T47D (cell line): ENCODE measurements around the gene MOB3B.

Source experiments
- DNase-seq, 2 experiments: peaks; one replicate each; pipeline versions ENCODE4 v3.0.0 to v3.0.0-alpha.2; 2011 to 2012; ENCODE audit warnings: low read depth in 1 of 2, low spot score in 1 of 2
- JUND ChIP-seq: IDR thresholded peaks from 2 replicates; pipeline ENCODE4 v1.6.1; 2012; ENCODE audit warnings: low read depth
- in situ Hi-C: cut with HindIII; loops from 2 replicates; pipeline ENCODE4 v1.10.0; 2016; ENCODE audit warnings: low sequenced_read_pairs, low pct_unique_long_range_greater_than_20kb

MOB3B gene

GRCh38 chr9:27440888-27441740 is 88.5 kb downstream of the MOB3B start:
- TF ChIP-seq JUND, result no peak
- in situ Hi-C loops, result no loop called here

GRCh38 chr9:27438522-27438921 is 91.1 kb downstream of the MOB3B start:
- DNase-seq, result no peak
- in situ Hi-C loops, result no loop called here
- TF ChIP-seq JUND, result no peak

More at GRCh38 chr9:27440888-27441740, 88.5 kb downstream of the MOB3B start:
- no peak for DNase-seq

GRCh38 chr9:27437652-27438373 is 91.8 kb downstream of the MOB3B start:
- no peak for DNase-seq

DNA sequence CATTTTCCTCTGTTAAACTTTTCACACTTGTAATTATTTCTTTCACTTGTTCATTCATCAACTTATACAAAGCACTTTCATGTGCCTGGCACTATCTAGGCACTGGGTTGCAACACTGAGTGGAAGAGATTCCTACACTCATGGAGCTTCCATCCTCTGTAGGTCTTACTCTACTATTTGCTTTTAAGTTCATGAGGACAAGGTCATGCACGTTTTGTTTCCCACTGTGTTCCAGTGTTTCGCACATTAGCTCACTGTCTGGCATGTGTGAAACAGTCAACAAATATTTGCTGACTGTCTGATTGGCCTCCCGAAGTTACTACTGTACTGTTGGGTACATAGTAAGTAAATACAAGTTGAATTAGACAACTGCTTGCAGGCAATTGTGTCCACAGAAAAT is 93.4 kb downstream of the MOB3B start:
- TF ChIP-seq JUND, result no peak
- DNase-seq, result peak in 1 of 2 experiments; percentile 81
- in situ Hi-C loops, result no loop called here

More at GRCh38 chr9:27437652-27438373, 91.8 kb downstream of the MOB3B start:
- no peak for TF ChIP-seq JUND
- in situ Hi-C loops, result no loop called here

DNA sequence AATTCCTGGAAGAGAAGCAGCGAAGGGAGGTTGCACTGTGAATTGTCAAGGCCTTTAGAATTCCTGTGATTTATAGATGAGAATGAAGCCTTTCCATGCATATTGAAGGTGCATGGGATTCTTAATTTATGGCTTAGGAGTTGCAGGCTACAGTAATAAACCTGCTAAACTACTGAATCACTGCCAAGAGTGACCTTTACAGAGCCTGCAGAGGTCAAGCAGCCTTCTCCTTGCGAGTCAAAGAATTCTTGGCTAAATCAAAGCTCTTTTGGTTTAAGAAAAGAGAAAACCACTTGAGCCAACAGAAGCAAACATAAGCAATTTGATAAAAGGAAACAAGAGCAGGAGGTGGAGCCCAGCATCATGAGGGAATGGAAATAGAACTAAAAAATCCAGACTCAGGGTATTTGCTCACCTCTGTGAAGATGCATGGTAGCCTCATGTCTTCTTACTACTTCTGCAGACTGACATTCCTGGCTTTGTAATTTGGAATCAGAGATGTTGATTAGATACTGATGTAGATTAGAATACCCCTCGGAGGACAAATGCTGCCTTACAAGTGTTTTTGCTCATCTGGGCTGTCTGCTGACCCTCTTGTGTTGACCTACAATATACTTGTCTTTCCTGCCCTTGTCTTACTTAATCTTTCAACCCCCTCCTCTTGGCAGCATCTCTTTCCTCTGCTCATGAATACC is 95.8 kb downstream of the MOB3B start:
- no peak for TF ChIP-seq JUND
- in situ Hi-C loops, result no loop called here
- DNase-seq, result no peak

GRCh38 chr9:27432308-27432707 is 97.3 kb downstream of the MOB3B start:
- in situ Hi-C loops, result no loop called here
- no peak for TF ChIP-seq JUND
- DNase-seq, result no peak

GRCh38 chr9:27431543-27432147 is 98.0 kb downstream of the MOB3B start:
- no peak for DNase-seq
- no peak for TF ChIP-seq JUND
- in situ Hi-C loops, result no loop called here

DNA sequence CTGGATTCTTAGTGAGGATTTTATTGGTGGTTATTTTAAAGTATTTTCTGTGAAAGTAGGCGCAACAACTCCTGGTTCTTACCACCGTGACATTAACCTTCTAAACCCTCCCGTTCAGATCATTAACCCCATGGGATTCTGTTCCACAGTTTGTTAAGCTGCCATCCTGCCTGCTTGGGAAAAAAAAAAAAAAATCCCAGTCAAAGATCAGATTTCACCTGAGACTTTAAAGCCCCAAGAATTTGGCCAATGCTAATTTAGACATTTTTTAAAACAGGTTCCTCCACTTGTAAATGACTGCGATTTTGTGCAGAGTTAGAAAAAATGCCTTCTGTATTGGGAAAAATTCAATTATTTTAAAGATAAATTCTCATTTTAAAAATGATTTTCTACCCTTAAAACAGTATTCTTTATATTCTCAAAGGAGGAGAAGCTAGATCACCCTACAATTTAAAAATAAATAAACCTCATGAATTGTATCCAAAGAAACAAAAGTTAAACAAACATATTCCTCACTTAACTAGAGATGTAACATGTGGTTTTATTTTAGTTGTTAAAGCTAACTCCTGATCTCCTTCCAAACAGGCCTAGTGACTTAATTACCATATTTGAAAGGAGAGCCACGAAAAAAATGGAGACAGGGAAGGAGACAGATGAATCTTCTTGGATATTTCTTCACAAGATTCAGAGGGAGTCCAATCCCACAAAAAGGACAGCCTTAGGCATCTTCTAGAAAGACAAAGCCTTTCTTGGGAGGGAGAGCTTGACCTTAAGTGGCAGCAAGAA is 98.7 kb downstream of the MOB3B start:
- in situ Hi-C loops, result no loop called here
- no peak for TF ChIP-seq JUND
- no peak for DNase-seq

DNA sequence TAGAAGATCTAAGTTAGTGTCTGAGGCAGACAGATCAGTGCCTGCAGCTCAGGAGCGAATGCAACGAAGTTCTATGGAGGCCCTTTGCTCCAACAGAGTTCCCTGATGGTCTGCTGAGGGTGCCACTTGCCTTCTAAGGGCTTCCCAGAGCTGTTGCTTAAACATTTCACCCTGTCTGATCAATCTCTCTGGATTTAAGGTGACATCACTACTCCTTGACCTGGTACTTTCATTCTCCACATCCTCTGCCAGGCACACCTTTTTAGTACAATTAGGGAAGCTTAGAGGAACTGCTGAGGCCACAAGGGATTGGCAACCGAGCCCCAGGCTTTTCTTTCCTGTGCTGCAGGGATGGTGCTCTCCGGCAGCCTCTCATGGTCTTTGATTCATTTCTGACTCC is 99.7 kb downstream of the MOB3B start:
- TF ChIP-seq JUND, result no peak
- in situ Hi-C loops, result no loop called here
- DNase-seq, result no peak

DNA sequence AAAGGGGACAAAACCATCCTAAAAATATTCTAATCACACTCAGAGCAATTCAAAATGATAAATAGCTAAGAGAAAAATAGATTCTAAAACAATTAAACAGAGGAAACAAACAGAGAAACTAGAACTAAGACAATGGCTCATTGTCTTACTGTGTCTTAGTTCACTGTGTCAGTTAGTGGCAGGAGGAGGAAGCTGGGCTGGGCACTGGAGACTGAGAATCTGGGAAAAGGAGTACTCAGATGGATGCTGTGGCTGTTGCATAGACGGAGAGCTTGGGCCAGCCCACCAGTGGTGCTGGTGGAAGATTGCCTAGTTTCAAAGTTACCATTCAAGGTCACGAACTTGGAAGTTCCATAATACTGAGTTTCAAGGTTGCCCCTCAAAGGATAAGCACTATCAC is 100.2 kb downstream of the MOB3B start:
- DNase-seq, result no peak
- in situ Hi-C loops, result no loop called here
- no peak for TF ChIP-seq JUND

- in situ Hi-C loops, result no loop called here
- no peak for DNase-seq
- TF ChIP-seq JUND, result no peak
Measured at GRCh38 chr9:27428551-27428950, 101.1 kb downstream of the MOB3B start.

- DNase-seq, result peak in 1 of 2 experiments; percentile 39
- TF ChIP-seq JUND, result no peak
Measured at GRCh38 chr9:27427272-27427643, 102.4 kb downstream of the MOB3B start.

More at GRCh38 chr9:27427272-27427643, 102.4 kb downstream of the MOB3B start:
- in situ Hi-C loops, result no loop called here
